NOMO-1 (cell line): ENCODE results near the gene BAK1.
A peak's percentile ranks its signal among the peaks of the same experiment; 100 is the strongest.
"Not testable (repeated sequence)": the region's sequence is repeated elsewhere in the genome, so short reads cannot be mapped to it uniquely, and the experiment has no call there.

Experiments used
- DNase-seq, 2 experiments: peaks; one replicate each; lab custom pipeline; 2025; ENCODE audit not compliant: unreplicated experiment in 2 of 2; lab: John Stamatoyannopoulos, UW

The BAK1 gene

GRCh38 chr6:33609019-33609418 is 28.9 kb upstream of the BAK1 start:
- no peak for DNase-seq

- peak in 1 of 2 experiments; percentile 44 for DNase-seq
Observed at GRCh38 chr6:33607784-33608161, 27.7 kb upstream of the BAK1 start.

GRCh38 chr6:33607126-33607783 is 27.2 kb upstream of the BAK1 start:
- DNase-seq, result no peak

- no peak for DNase-seq
Observed at GRCh38 chr6:33606642-33607041, 26.6 kb upstream of the BAK1 start.

GRCh38 chr6:33604941-33605854 is 25.1 kb upstream of the BAK1 start:
- DNase-seq, result peak in 1 of 2 experiments; percentile 18

- DNase-seq, result no peak
Observed at GRCh38 chr6:33602180-33602579, 22.1 kb upstream of the BAK1 start.

GRCh38 chr6:33600761-33601160 is 20.7 kb upstream of the BAK1 start:
- DNase-seq, result no peak

GRCh38 chr6:33599413-33599938 is 19.4 kb upstream of the BAK1 start:
- no peak for DNase-seq

- no peak for DNase-seq
Observed at GRCh38 chr6:33597551-33598322, 17.7 kb upstream of the BAK1 start.

- DNase-seq, result not testable (repeated sequence)
Observed at GRCh38 chr6:33596894-33597293, 16.8 kb upstream of the BAK1 start.

- no peak for DNase-seq
Observed at GRCh38 chr6:33595001-33595846, 15.1 kb upstream of the BAK1 start.

- no peak for DNase-seq
Observed at GRCh38 chr6:33593414-33593727, 13.3 kb upstream of the BAK1 start.

GRCh38 chr6:33592595-33593413 is 12.7 kb upstream of the BAK1 start:
- no peak for DNase-seq

- DNase-seq, result no peak
Observed at GRCh38 chr6:33592280-33592594, 12.2 kb upstream of the BAK1 start.

- DNase-seq, result no peak
Observed at GRCh38 chr6:33591424-33592032, 11.5 kb upstream of the BAK1 start.

- DNase-seq, result no peak
Observed at GRCh38 chr6:33590531-33591198, 10.6 kb upstream of the BAK1 start.

- DNase-seq, result peak; percentile 21 to 22
Observed at GRCh38 chr6:33589731-33590530, 9.9 kb upstream of the BAK1 start.

GRCh38 chr6:33589392-33589730 is 9.3 kb upstream of the BAK1 start:
- no peak for DNase-seq
